ENCODE data around the gene PPP1R12A.

DNA sequence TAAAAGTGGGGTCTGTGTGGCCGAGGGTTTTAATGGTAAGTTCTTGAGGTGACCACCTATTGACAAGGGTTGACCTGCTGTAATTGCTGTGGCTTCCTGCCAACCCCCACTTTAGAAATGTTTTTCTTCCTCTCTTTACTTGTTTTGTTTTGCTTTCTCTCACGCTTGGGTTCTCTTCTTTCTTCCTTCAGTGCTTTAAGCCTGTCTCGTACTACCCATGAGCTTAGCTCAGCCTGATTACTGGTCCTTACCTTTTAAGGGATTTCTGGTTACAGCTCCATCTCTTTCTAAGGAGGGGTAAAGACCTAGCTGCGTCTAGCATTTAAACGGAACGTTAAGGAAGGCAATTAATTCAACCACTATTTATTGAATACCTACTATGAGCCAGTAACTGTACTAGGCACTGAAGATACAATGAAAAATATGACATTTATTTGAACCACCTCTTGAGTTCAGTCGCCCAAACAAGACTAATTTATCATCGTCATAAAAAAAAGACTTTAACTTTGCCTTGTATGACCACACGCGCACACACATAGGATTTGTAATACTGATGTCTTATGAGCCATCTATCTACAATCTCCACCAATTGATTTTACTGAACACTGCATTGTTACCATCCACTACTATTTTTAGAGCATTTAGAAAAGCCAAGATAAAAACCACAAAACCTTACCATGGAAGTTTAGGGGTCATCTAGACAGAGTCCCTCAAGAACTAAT, 888 bp upstream of the PPP1R12A start:
- TF ChIP-seq CTCF (IDR thresholded peaks at IDR 0.05; ENCODE audit: insufficient read depth, low read length) (no peak), POLR2AphosphoS5 (IDR thresholded peaks at IDR 0.05; ENCODE audit: low read depth) (no peak)
- TF ChIP-seq, protein P1, sequence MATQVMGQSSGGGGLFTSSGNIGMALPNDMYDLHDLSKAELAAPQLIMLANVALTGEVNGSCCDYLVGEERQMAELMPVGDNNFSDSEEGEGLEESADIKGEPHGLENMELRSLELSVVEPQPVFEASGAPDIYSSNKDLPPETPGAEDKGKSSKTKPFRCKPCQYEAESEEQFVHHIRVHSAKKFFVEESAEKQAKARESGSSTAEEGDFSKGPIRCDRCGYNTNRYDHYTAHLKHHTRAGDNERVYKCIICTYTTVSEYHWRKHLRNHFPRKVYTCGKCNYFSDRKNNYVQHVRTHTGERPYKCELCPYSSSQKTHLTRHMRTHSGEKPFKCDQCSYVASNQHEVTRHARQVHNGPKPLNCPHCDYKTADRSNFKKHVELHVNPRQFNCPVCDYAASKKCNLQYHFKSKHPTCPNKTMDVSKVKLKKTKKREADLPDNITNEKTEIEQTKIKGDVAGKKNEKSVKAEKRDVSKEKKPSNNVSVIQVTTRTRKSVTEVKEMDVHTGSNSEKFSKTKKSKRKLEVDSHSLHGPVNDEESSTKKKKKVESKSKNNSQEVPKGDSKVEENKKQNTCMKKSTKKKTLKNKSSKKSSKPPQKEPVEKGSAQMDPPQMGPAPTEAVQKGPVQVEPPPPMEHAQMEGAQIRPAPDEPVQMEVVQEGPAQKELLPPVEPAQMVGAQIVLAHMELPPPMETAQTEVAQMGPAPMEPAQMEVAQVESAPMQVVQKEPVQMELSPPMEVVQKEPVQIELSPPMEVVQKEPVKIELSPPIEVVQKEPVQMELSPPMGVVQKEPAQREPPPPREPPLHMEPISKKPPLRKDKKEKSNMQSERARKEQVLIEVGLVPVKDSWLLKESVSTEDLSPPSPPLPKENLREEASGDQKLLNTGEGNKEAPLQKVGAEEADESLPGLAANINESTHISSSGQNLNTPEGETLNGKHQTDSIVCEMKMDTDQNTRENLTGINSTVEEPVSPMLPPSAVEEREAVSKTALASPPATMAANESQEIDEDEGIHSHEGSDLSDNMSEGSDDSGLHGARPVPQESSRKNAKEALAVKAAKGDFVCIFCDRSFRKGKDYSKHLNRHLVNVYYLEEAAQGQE (IDR thresholded peaks at IDR 0.05; ENCODE audit: insufficient replicate concordance, low read depth) = no peak

Measured in HL-60 (cell line).